Trophoblast cell (in vitro differentiated cells and primary cell): ENCODE measurements around the gene TRIM9.

Experiments
- DNase-seq, 2 donors: peaks; one replicate each; pipeline ENCODE4 v3.0.0-alpha.2; 2016
- H2AFZ ChIP-seq: 2 replicates; pipeline ENCODE4 v1.6.1; 2013; ENCODE audit warnings: low read length, moderate library complexity, mild to moderate bottlenecking; ENCODE audit not compliant: insufficient read depth, poor library complexity
- H2AK5ac ChIP-seq: 2 replicates; pipeline ENCODE4 v1.6.1; 2013; ENCODE audit warnings: mild to moderate bottlenecking, low read length
- H2BK120ac ChIP-seq: 2 replicates; pipeline ENCODE4 v1.6.1; 2013; ENCODE audit warnings: low read length, mild to moderate bottlenecking, moderate library complexity; ENCODE audit not compliant: insufficient read depth, poor library complexity
- H2BK12ac ChIP-seq: 2 replicates; pipeline ENCODE4 v1.6.1; 2013; ENCODE audit warnings: mild to moderate bottlenecking, low read length, moderate library complexity
- H2BK5ac ChIP-seq: 2 replicates; pipeline ENCODE4 v1.6.1; 2013; ENCODE audit warnings: low read length, low read depth, moderate library complexity, mild to moderate bottlenecking; ENCODE audit not compliant: poor library complexity
- H3K14ac ChIP-seq: 2 replicates; pipeline ENCODE4 v1.6.1; 2013; ENCODE audit warnings: mild to moderate bottlenecking, low read length
- H3K18ac ChIP-seq: 2 replicates; pipeline ENCODE4 v1.6.1; 2013; ENCODE audit warnings: mild to moderate bottlenecking, low read length
- H3K23ac ChIP-seq: 2 replicates; pipeline ENCODE4 v1.6.1; 2013; ENCODE audit warnings: low read length
- H3K27ac ChIP-seq: 2 replicates; pipeline ENCODE4 v1.5.1; 2013; ENCODE audit warnings: low read depth, mild to moderate bottlenecking, inconsistent platforms, low read length, moderate library complexity
- H3K27me3 ChIP-seq: 2 replicates; pipeline ENCODE4 v1.6.1; 2013; ENCODE audit warnings: inconsistent platforms, mild to moderate bottlenecking, low read length, moderate library complexity; ENCODE audit not compliant: insufficient read depth
- H3K36me3 ChIP-seq, 2 experiments: 1 replicate in 1 of 2; 2 replicates in 1 of 2; pipeline ENCODE4 v1.6.1; 2013; ENCODE audit warnings: low read length in 2 of 2, mild to moderate bottlenecking in 2 of 2, moderate library complexity in 1 of 2; ENCODE audit not compliant: insufficient read depth in 2 of 2, control insufficient read depth in 1 of 2
- H3K4ac ChIP-seq: 2 replicates; pipeline ENCODE4 v1.6.1; 2013; ENCODE audit warnings: low read depth, mild to moderate bottlenecking, low read length, moderate library complexity
- H3K4me1 ChIP-seq, 2 experiments: 1 replicate in 1 of 2; 2 replicates in 1 of 2; pipeline ENCODE4 v1.6.1; 2013; ENCODE audit warnings: low read length in 2 of 2, mild to moderate bottlenecking in 2 of 2, moderate library complexity in 1 of 2; ENCODE audit not compliant: insufficient read depth in 2 of 2, control insufficient read depth in 1 of 2
- H3K4me2 ChIP-seq: 2 replicates; pipeline ENCODE4 v1.6.1; 2013; ENCODE audit warnings: inconsistent platforms, mild to moderate bottlenecking, low read length, moderate library complexity
- H3K4me3 ChIP-seq: 2 replicates; pipeline ENCODE4 v1.5.1; 2013; ENCODE audit warnings: mild to moderate bottlenecking, low read depth, low read length, inconsistent platforms
- H3K79me1 ChIP-seq: one replicate; pipeline ENCODE4 v1.6.1; 2013; ENCODE audit warnings: low read length
- H3K79me2 ChIP-seq: 2 replicates; pipeline ENCODE4 v1.6.1; 2013; ENCODE audit warnings: low read length, mild to moderate bottlenecking; ENCODE audit not compliant: control insufficient read depth, insufficient read depth, poor library complexity
- H3K9ac ChIP-seq: 2 replicates; pipeline ENCODE4 v1.6.1; 2013; ENCODE audit warnings: mild to moderate bottlenecking, low read length
- H3K9me3 ChIP-seq: 2 replicates; pipeline ENCODE4 v1.6.1; 2013; ENCODE audit warnings: low read depth, mild to moderate bottlenecking, control low read depth, inconsistent platforms, low read length; ENCODE audit not compliant: insufficient read depth
- H4K12ac ChIP-seq: 2 replicates; pipeline ENCODE4 v1.6.1; 2013; ENCODE audit warnings: low read depth, mild to moderate bottlenecking, low read length, moderate library complexity
- H4K8ac ChIP-seq: 2 replicates; pipeline ENCODE4 v1.6.1; 2013; ENCODE audit warnings: low read depth, mild to moderate bottlenecking, low read length, moderate library complexity
- H4K91ac ChIP-seq: one replicate; pipeline ENCODE4 v1.6.1; 2013; ENCODE audit warnings: low read depth, mild to moderate bottlenecking, low read length, moderate library complexity
- WGBS: extraction: QIAGEN DNeasy Blood & Tissue Kit; methylation state at CpG from one replicate; pipeline ENCODE4 v1.1.7; 2013; ENCODE audit warnings: missing lambda C conversion rate; ENCODE audit not compliant: insufficient read length, insufficient coverage; ENCODE audit errors: extremely low coverage; 5-methylcytosine and 5-hydroxymethylcytosine counted together

Gene TRIM9

GRCh38 chr14:51067295-51067694 is 27.6 kb downstream of the TRIM9 start:
- WGBS, result no CpG with 5 or more reads among the region's 4 CpGs
- Histone ChIP-seq H3K36me3 (no peaks in the 10 kb centered on the region), H3K9ac (no peak overlapping the region), H3K4ac (no peak overlapping the region), H2BK12ac (no peak overlapping the region), H2BK120ac (no peak overlapping the region), H3K4me1 (no peaks in the 10 kb centered on the region), H3K9me3 (no peaks in the 10 kb centered on the region), H3K27me3 (no peaks in the 10 kb centered on the region), H3K79me2 (no peaks in the 10 kb centered on the region), H4K8ac (no peak overlapping the region), H4K91ac (no peak overlapping the region), H3K79me1 (no peaks in the 10 kb centered on the region), H3K23ac (no peak overlapping the region), H3K4me2 (no peak overlapping the region), H3K18ac (no peak overlapping the region), H3K27ac (no peak overlapping the region), H3K14ac (no peak overlapping the region), H2AFZ (no peak overlapping the region), H2BK5ac (no peak overlapping the region), H3K4me3 (no peak overlapping the region), H4K12ac (no peak overlapping the region), H2AK5ac (no peak overlapping the region)
- DNase-seq, result no peak

DNA sequence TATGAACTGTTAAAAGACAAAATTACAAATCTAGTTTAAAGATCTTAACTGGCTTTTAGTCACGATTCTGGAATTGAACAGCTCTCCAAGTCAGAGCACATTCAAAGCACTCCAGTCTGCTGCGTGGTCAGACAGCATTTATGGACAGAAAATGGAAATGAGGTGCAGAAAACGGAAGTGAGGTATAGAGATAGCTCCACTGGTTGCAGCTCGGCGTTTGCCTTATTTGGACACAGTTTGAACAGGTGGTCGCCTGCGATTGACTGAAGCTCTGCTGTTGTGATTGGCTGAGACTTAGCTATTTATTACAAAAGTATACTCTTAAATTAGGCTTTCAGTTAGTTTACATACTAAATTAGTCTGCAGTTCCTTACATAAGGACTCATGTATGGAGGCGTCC is 28.3 kb downstream of the TRIM9 start:
- Histone ChIP-seq H3K4me2 (no peak overlapping the region), H2AFZ (no peak overlapping the region), H2BK5ac (no peak overlapping the region), H3K9ac (no peak overlapping the region), H3K4me1 (no peaks in the 10 kb centered on the region), H3K9me3 (no peaks in the 10 kb centered on the region), H3K36me3 (no peaks in the 10 kb centered on the region), H3K27ac (no peak overlapping the region), H4K91ac (no peak overlapping the region), H4K12ac (no peak overlapping the region), H4K8ac (no peak overlapping the region), H3K18ac (no peak overlapping the region), H3K4me3 (no peak overlapping the region), H2BK120ac (no peak overlapping the region), H3K4ac (no peak overlapping the region), H3K23ac (no peak overlapping the region), H3K14ac (no peak overlapping the region), H3K79me2 (no peaks in the 10 kb centered on the region), H2BK12ac (no peak overlapping the region), H3K27me3 (no peaks in the 10 kb centered on the region), H2AK5ac (no peak overlapping the region), H3K79me1 (no peaks in the 10 kb centered on the region)
- no peak for DNase-seq
- no CpG with 5 or more reads among the region's 8 CpGs for WGBS

DNA sequence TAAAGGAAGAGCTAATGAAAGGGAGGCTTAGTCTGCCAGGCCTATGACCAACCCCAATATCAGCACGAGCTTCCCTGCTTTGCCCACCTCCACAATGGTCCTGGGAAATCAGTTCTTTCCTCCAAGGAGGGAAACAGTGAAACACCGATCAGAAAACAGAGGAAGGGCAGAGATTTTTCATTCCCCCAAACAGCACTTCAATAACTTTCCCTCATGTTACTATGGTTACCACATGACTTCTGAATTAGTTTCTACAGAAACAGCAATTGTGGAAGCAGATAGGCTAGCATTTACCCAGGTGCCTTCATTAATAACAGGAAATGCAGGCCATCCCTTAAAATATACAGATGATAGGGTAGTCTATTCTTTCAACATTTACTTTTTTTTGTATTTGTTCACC is 35.9 kb downstream of the TRIM9 start:
- H4K91ac ChIP-seq, result no peak overlapping the region
- H3K18ac ChIP-seq, result no peak overlapping the region
- H3K4me2 ChIP-seq, result no peak overlapping the region
- no peak overlapping the region for H2BK5ac ChIP-seq
- H3K27ac ChIP-seq, result no peak overlapping the region
- H3K14ac ChIP-seq, result no peak overlapping the region
- H3K79me1 ChIP-seq, result no peaks in the 10 kb centered on the region
- no peak overlapping the region for H3K4me3 ChIP-seq
- H3K4me1 ChIP-seq, result no peaks in the 10 kb centered on the region
- H4K12ac ChIP-seq, result no peak overlapping the region
- no peak overlapping the region for H2BK12ac ChIP-seq
- no peak overlapping the region for H2BK120ac ChIP-seq
- H4K8ac ChIP-seq, result no peak overlapping the region
- WGBS, result no CpG with 5 or more reads among the region's 2 CpGs
- H2AFZ ChIP-seq, result no peak overlapping the region
- H3K9ac ChIP-seq, result no peak overlapping the region
- no peak overlapping the region for H2AK5ac ChIP-seq
- H3K9me3 ChIP-seq, result peaks cover 2% of the 10 kb centered on the region
- no peaks in the 10 kb centered on the region for H3K36me3 ChIP-seq
- no peak overlapping the region for H3K4ac ChIP-seq
- DNase-seq, result no peak
- H3K27me3 ChIP-seq, result no peaks in the 10 kb centered on the region
- H3K23ac ChIP-seq, result no peak overlapping the region
- no peaks in the 10 kb centered on the region for H3K79me2 ChIP-seq

- Histone ChIP-seq H3K4ac (no peak overlapping the region), H2BK12ac (no peak overlapping the region), H3K18ac (no peak overlapping the region), H2BK120ac (no peak overlapping the region), H3K9me3 (peaks cover 2% of the 10 kb centered on the region), H2BK5ac (no peak overlapping the region), H3K4me2 (no peak overlapping the region), H3K4me3 (no peak overlapping the region), H3K36me3 (no peaks in the 10 kb centered on the region), H3K23ac (peak overlapping the region; percentile 64), H3K79me2 (no peaks in the 10 kb centered on the region), H4K12ac (no peak overlapping the region), H3K4me1 (no peaks in the 10 kb centered on the region), H4K8ac (no peak overlapping the region), H3K9ac (peak overlapping the region; percentile 71), H4K91ac (no peak overlapping the region), H2AK5ac (no peak overlapping the region), H3K14ac (no peak overlapping the region), H2AFZ (no peak overlapping the region), H3K79me1 (no peaks in the 10 kb centered on the region), H3K27me3 (no peaks in the 10 kb centered on the region), H3K27ac (no peak overlapping the region)
- no peak for DNase-seq
- no CpG with 5 or more reads among the region's 4 CpGs for WGBS
Measured at GRCh38 chr14:51058382-51058781, 36.5 kb downstream of the TRIM9 start.
